Esophagus muscularis mucosa (tissue), 4 donors: Measurements from ENCODE around the gene SLITRK6.

ENCODE experiments used
- CTCF ChIP-seq, 3 experiments: fragments of 200-600 bp in 2 of 3; fragments of 450-650 bp in 1 of 3; sonication (generic) in 2 of 3; IDR thresholded peaks; one replicate each; pipeline ENCODE4 v1.5.1; 2017 to 2019; ENCODE audit warnings: antibody characterized with exemption in 3 of 3, mild to moderate bottlenecking in 2 of 3, moderate library complexity in 1 of 3
- EP300 ChIP-seq: sonication (generic); formaldehyde crosslinking; IDR thresholded peaks from one replicate; pipeline ENCODE4 v1.6.1; 2017; ENCODE audit warnings: antibody characterized with exemption
- POLR2AphosphoS5 ChIP-seq, 2 donors: sonication (generic); formaldehyde crosslinking; IDR thresholded peaks; one replicate each; pipeline ENCODE4 v1.6.1; 2017; ENCODE audit warnings: antibody characterized with exemption in 2 of 2

GRCh38 chr13:85823832-85824231 is 24.6 kb upstream of the SLITRK6 start:
- TF ChIP-seq CTCF (IDR thresholded peaks at IDR 0.05) (no peak), POLR2AphosphoS5 (IDR thresholded peaks at IDR 0.05) (no peak), EP300 (no peak)
